Neural cell (in vitro differentiated cells): ENCODE data around the gene CMC1. TPM values are rescaled to one million over a fixed set of nuclear protein-coding genes. Genes with fewer than 3 reads are reported as not detected.

Experiments used
- H2AFZ ChIP-seq: fragments of 200-600, 300-800 bp; sonication (generic), shearing (Covaris generic); 2 replicates; pipeline ENCODE4 v1.6.0; 2014; ENCODE audit warnings: low read depth, mild to moderate bottlenecking, antibody characterized with exemption, low read length, moderate library complexity
- H3F3A ChIP-seq: fragments of 200-600 bp; shearing (Covaris generic); 2 replicates; pipeline ENCODE4 v1.6.1; 2016; ENCODE audit warnings: mild to moderate bottlenecking, moderate library complexity, mixed read lengths, antibody characterized with exemption, low read length; ENCODE audit not compliant: insufficient read depth, poor library complexity, severe bottlenecking
- H3K27ac ChIP-seq: fragments of 200-600, 300-800 bp; sonication (generic), shearing (Covaris generic); 2 replicates; pipeline ENCODE4 v1.5.1; 2014; ENCODE audit warnings: mild to moderate bottlenecking, low read length, moderate library complexity
- H3K27me3 ChIP-seq: fragments of 300-800, 200-600 bp; sonication (generic), shearing (Covaris generic); 2 replicates; pipeline ENCODE4 v1.6.0; 2014; ENCODE audit warnings: mild to moderate bottlenecking, low read depth, low read length, moderate library complexity; ENCODE audit not compliant: insufficient read depth
- H3K36me3 ChIP-seq: fragments of 300-800, 200-600 bp; sonication (generic), shearing (Covaris generic); 2 replicates; pipeline ENCODE4 v1.5.1; 2014; ENCODE audit warnings: mild to moderate bottlenecking, antibody characterized with exemption, low read length, moderate library complexity; ENCODE audit not compliant: insufficient read depth
- H3K4me2 ChIP-seq: fragments of 300-800, 200-600 bp; sonication (generic), shearing (Covaris generic); 2 replicates; pipeline ENCODE4 v1.6.0; 2014; ENCODE audit warnings: mild to moderate bottlenecking, low read length
- H3K4me3 ChIP-seq: fragments of 300-800, 200-600 bp; sonication (generic), shearing (Covaris generic); 2 replicates; pipeline ENCODE4 v1.5.1; 2014; ENCODE audit warnings: mild to moderate bottlenecking, low read length, moderate library complexity
- H3K79me2 ChIP-seq: fragments of 200-600 bp; shearing (Covaris generic); replicated peaks from 2 replicates; pipeline ENCODE4 v1.6.0; 2014; ENCODE audit warnings: mild to moderate bottlenecking, low read length, moderate library complexity; ENCODE audit not compliant: insufficient read depth
- H3K9ac ChIP-seq: fragments of 300-800, 200-600 bp; sonication (generic), shearing (Covaris generic); 2 replicates; pipeline ENCODE4 v1.6.1; 2016; ENCODE audit warnings: mild to moderate bottlenecking, low read length, mixed read lengths
- H3K9me2 ChIP-seq: fragments of 200-600 bp; shearing (Covaris generic); 2 replicates; pipeline ENCODE4 v1.6.1; 2016; ENCODE audit warnings: mild to moderate bottlenecking, low read length, mixed read lengths; ENCODE audit not compliant: insufficient read depth
- H3K9me3 ChIP-seq: fragments of 200-600, 300-800 bp; sonication (generic), shearing (Covaris generic); 2 replicates; pipeline ENCODE4 v1.6.1; 2016; ENCODE audit warnings: mild to moderate bottlenecking, mixed run types, low read length, moderate library complexity, mixed read lengths
- H4K20me1 ChIP-seq: fragments of 200-600 bp; shearing (Covaris generic); 2 replicates; pipeline ENCODE4 v1.6.1; 2016; ENCODE audit warnings: mild to moderate bottlenecking, mixed run types; ENCODE audit not compliant: insufficient read depth
- EP300 ChIP-seq: fragments of 450-650 bp; conservative IDR thresholded peaks from 2 replicates; pipeline ENCODE4 v1.6.1; 2014; ENCODE audit warnings: antibody characterized with exemption, mild to moderate bottlenecking, moderate library complexity; ENCODE audit not compliant: poor library complexity, severe bottlenecking
- EZH2 ChIP-seq: fragments of 200-600, 300-800 bp; shearing (Covaris generic), sonication (generic); IDR thresholded peaks from 2 replicates; pipeline ENCODE4 v1.6.1; 2014; ENCODE audit warnings: antibody characterized with exemption, low read length, borderline replicate concordance, mild to moderate bottlenecking; ENCODE audit not compliant: insufficient read depth, poor library complexity, severe bottlenecking
- MXI1 ChIP-seq: fragments of 450-650 bp; conservative IDR thresholded peaks from 2 replicates; pipeline ENCODE4 v1.6.1; 2014; ENCODE audit warnings: antibody characterized with exemption, mild to moderate bottlenecking; ENCODE audit not compliant: poor library complexity, severe bottlenecking
- POLR2AphosphoS5 ChIP-seq: IDR thresholded peaks from 2 replicates; pipeline ENCODE4 v1.6.1; 2012
- RAD21 ChIP-seq: fragments of 450-650 bp; conservative IDR thresholded peaks from 2 replicates; pipeline ENCODE4 v1.6.1; 2014; ENCODE audit warnings: antibody characterized with exemption, mild to moderate bottlenecking, moderate library complexity
- SMC3 ChIP-seq: fragments of 450-650 bp; conservative IDR thresholded peaks from 2 replicates; pipeline ENCODE4 v1.6.1; 2014; ENCODE audit warnings: antibody characterized with exemption, mild to moderate bottlenecking, moderate library complexity; ENCODE audit not compliant: poor library complexity
- TAF1 ChIP-seq: IDR thresholded peaks from 2 replicates; pipeline ENCODE4 v1.6.1; 2012; ENCODE audit warnings: low read depth
- polyA plus RNA-seq: library from polyadenylated mRNA; depleted of rRNA; stranded (reverse); fragments of >200 nt; gene quantifications from 2 replicates; pipeline ENCODE4 v1.2.3, GENCODE V29; 2014
- TF ChIP-seq, protein P1 (sequence below): IDR thresholded peaks from 2 replicates; pipeline ENCODE4 v1.6.1; 2012; ENCODE audit warnings: borderline replicate concordance
- TF ChIP-seq, protein P2 (sequence below): fragments of 450-650 bp; IDR thresholded peaks from 2 replicates; pipeline ENCODE4 v1.5.1; 2014; ENCODE audit warnings: antibody characterized with exemption, mild to moderate bottlenecking, moderate library complexity; ENCODE audit not compliant: poor library complexity, severe bottlenecking

The CMC1 gene
- polyA plus RNA-seq, 1 donor from 2014 or later: 8.7 TPM

DNA sequence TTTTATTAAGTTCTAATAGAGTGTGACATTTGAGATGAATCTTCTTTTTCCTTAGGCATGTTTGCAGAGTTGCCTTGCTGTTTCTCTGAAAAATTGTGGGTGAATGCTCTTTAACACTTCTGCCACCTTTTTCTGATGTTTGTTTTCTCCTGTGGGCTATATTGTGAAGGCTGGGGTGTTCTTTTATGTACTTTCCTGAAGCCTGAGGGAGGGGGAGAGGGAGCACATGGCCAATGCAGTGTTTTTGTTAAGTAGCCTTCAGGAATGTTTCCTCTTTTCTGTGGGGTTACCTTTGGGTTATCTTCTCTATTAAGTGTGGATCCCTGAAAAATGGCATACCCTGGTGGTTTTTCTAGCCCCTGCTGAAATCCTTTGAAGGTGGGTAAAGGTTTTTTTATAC lies 50.2 kb downstream of the CMC1 start:
- Histone ChIP-seq H3K27me3 (no peaks in the 10 kb centered on the region), H3K36me3 (no peaks in the 10 kb centered on the region), H3K4me3 (no peak overlapping the region), H3K27ac (no peak overlapping the region), H3F3A (no peaks in the 10 kb centered on the region), H3K9ac (no peak overlapping the region), H4K20me1 (no peaks in the 10 kb centered on the region), H3K79me2 (no peaks in the 10 kb centered on the region), H3K9me3 (no peaks in the 10 kb centered on the region), H2AFZ (no peak overlapping the region), H3K9me2 (no peaks in the 10 kb centered on the region), H3K4me2 (no peak overlapping the region)
- TF ChIP-seq RAD21: no peak
- TF ChIP-seq, protein P1, sequence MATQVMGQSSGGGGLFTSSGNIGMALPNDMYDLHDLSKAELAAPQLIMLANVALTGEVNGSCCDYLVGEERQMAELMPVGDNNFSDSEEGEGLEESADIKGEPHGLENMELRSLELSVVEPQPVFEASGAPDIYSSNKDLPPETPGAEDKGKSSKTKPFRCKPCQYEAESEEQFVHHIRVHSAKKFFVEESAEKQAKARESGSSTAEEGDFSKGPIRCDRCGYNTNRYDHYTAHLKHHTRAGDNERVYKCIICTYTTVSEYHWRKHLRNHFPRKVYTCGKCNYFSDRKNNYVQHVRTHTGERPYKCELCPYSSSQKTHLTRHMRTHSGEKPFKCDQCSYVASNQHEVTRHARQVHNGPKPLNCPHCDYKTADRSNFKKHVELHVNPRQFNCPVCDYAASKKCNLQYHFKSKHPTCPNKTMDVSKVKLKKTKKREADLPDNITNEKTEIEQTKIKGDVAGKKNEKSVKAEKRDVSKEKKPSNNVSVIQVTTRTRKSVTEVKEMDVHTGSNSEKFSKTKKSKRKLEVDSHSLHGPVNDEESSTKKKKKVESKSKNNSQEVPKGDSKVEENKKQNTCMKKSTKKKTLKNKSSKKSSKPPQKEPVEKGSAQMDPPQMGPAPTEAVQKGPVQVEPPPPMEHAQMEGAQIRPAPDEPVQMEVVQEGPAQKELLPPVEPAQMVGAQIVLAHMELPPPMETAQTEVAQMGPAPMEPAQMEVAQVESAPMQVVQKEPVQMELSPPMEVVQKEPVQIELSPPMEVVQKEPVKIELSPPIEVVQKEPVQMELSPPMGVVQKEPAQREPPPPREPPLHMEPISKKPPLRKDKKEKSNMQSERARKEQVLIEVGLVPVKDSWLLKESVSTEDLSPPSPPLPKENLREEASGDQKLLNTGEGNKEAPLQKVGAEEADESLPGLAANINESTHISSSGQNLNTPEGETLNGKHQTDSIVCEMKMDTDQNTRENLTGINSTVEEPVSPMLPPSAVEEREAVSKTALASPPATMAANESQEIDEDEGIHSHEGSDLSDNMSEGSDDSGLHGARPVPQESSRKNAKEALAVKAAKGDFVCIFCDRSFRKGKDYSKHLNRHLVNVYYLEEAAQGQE: no peak
- TF ChIP-seq, protein P2, sequence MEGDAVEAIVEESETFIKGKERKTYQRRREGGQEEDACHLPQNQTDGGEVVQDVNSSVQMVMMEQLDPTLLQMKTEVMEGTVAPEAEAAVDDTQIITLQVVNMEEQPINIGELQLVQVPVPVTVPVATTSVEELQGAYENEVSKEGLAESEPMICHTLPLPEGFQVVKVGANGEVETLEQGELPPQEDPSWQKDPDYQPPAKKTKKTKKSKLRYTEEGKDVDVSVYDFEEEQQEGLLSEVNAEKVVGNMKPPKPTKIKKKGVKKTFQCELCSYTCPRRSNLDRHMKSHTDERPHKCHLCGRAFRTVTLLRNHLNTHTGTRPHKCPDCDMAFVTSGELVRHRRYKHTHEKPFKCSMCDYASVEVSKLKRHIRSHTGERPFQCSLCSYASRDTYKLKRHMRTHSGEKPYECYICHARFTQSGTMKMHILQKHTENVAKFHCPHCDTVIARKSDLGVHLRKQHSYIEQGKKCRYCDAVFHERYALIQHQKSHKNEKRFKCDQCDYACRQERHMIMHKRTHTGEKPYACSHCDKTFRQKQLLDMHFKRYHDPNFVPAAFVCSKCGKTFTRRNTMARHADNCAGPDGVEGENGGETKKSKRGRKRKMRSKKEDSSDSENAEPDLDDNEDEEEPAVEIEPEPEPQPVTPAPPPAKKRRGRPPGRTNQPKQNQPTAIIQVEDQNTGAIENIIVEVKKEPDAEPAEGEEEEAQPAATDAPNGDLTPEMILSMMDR: no peak
- no peak for TF ChIP-seq EP300
- no peak for TF ChIP-seq SMC3
- TF ChIP-seq POLR2AphosphoS5: no peak
- TF ChIP-seq TAF1: no peak

DNA sequence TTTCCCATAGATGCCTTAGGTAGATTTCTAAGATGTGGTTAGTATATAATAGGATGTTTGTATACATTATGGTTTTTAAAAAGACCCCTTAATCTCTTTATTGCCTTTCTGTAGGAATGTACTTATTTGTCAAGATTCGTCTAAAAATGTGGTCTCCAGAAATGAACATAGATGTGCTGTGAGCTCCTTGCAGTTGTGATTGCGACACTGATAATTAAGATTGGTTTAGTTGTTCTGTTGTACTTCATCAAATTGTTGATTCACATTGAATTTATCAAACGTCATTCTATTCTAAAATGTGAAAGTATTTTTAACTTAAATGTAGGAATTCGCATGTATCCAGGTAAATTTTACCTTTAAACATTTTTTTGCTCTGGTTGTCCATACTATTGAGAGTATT lies 51.2 kb downstream of the CMC1 start:
- Histone ChIP-seq H3K4me3 (no peak overlapping the region), H3F3A (no peaks in the 10 kb centered on the region), H4K20me1 (no peaks in the 10 kb centered on the region), H3K36me3 (no peaks in the 10 kb centered on the region), H3K4me2 (no peak overlapping the region), H3K27me3 (no peaks in the 10 kb centered on the region), H3K79me2 (no peaks in the 10 kb centered on the region), H3K9me2 (no peaks in the 10 kb centered on the region), H3K27ac (no peak overlapping the region), H3K9me3 (no peaks in the 10 kb centered on the region), H2AFZ (no peak overlapping the region), H3K9ac (no peak overlapping the region)
- TF ChIP-seq MXI1: no peak
- no peak for TF ChIP-seq POLR2AphosphoS5

DNA sequence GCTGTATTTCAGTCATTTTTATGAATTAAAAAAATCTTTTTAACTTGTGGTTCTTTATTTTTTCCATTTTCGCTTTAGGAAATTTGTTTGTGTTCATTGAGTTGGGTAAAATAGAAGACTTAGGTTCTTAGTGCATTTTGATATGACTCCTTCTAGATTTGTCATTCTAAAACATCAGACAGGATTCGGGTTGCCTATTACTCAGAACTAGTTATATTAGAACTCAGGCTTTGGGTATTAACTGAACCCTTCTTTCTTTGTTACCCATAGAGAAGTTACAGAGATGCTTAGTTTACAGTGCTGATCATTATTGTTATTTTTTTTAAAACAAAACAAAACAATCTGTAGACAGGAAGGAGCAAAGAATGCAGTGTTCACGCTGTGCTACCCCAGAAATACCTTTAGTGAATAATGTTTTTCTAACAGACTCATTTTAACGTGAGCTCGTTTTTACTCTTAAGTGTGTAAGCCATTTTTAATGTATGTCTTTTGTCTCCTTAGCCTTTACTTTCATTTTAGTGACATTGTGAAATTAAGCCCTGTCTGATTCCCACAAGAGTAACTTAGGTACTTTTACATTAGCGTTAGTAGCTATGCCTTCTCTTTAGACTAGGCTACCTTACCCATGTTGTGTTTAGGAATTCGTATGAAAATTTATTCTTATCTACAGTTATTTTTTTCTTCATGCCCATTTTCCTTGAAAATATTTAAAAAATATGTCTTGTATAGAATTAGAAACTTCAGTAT lies 53.4 kb downstream of the CMC1 start:
- Histone ChIP-seq H4K20me1 (no peaks in the 10 kb centered on the region), H3K36me3 (no peaks in the 10 kb centered on the region), H3K27ac (no peak overlapping the region), H3K9ac (no peak overlapping the region), H3K9me3 (no peaks in the 10 kb centered on the region), H3K27me3 (no peaks in the 10 kb centered on the region), H3K9me2 (no peaks in the 10 kb centered on the region), H3F3A (no peaks in the 10 kb centered on the region), H3K4me3 (no peak overlapping the region), H3K79me2 (no peaks in the 10 kb centered on the region), H3K4me2 (no peak overlapping the region), H2AFZ (no peak overlapping the region)
- TF ChIP-seq EP300 (no peak), RAD21 (no peak), MXI1 (no peak), TAF1 (no peak), SMC3 (no peak), EZH2 (no peak), POLR2AphosphoS5 (no peak)
- TF ChIP-seq, protein P1: no peak
- TF ChIP-seq, protein P2: no peak
